AG04450 (cell line): ENCODE results near the gene POLH. TPM values are rescaled to one million over a fixed set of nuclear protein-coding genes. Genes with fewer than 3 reads are reported as not detected.

Experiments
- CTCF ChIA-PET: fragments of 300-600, 350-600 bp; formaldehyde crosslinking; extraction: SDS; loops from one replicate; lab custom pipeline; 2022; ENCODE audit warnings: antibody characterized with exemption, inconsistent platforms; lab: Charles Lee
- POLR2A ChIA-PET: fragments of 350-600 bp; formaldehyde crosslinking; extraction: SDS; loops from one replicate; lab custom pipeline; 2021; ENCODE audit warnings: antibody characterized with exemption, inconsistent platforms; lab: Yijun Ruan, JAX
- DNase-seq: peaks from one replicate; pipeline ENCODE4 v3.0.0-alpha.2; 2011; ENCODE audit warnings: low read depth, low spot score
- H3K27ac ChIP-seq: one replicate; pipeline ENCODE4 v1.5.1; 2012; ENCODE audit warnings: low read depth, low read length, control low read depth
- H3K27me3 ChIP-seq: one replicate; pipeline ENCODE4 v1.6.0; 2012; ENCODE audit warnings: low read length; ENCODE audit not compliant: control insufficient read depth, insufficient read depth
- H3K4me3 ChIP-seq: 2 replicates; pipeline ENCODE4 v1.5.1; 2011; ENCODE audit warnings: mild to moderate bottlenecking, low read depth, low read length, control low read depth
- H3K9me3 ChIP-seq: 2 replicates; pipeline ENCODE4 v1.5.1; 2012; ENCODE audit warnings: low read length; ENCODE audit not compliant: control insufficient read depth, insufficient read depth
- CTCF ChIP-seq: IDR thresholded peaks from 2 replicates; pipeline ENCODE4 v1.5.1; 2011; ENCODE audit warnings: low read depth, low read length, control low read depth, inconsistent platforms
- polyA plus RNA-seq: library from polyadenylated mRNA; depleted of rRNA; stranded (reverse); fragments of >200 nt; gene quantifications from 2 replicates; pipeline ENCODE4 v1.2.3, GENCODE V29; 2011

POLH gene
- polyA plus RNA-seq, 1 experiment = 26.6 TPM

DNA sequence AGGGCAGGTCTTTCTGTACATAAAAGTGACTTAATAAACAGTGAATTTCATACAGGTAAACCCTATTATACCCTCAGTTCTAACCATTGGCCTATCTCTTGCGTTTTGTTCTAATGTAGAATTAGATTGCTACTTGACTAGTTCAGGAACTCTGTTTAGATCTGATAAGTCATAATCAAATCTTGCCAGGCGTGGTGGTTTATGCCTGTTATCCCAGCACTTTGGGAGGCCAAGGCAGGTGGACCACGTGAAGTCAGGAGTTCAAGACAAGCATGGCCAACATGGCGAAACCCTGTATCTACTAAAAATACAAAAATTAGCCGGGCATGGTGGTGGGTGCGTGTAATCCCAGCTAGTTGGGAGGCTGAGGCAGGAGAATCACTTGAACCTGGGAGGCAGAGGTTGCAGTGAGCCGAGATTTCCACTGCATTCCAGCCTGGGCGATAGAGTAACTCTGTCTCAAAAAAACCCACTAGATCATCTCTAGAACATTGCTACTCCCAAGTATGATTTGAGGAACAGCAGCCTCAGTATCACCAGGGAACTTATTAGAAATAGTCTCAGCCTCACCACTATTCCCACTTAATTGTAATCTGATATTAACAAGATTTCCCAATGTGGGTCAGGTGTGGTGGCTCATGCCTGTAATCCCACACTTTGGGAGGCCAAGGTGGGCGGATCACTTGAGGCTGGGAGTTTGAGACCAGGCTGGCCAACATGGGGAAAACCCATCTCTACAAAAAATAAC lies 40.9 kb downstream of the POLH start:
- TF ChIP-seq CTCF = no peak
- Histone ChIP-seq H3K9me3 (no peaks in the 10 kb centered on the region), H3K27ac (no peak overlapping the region), H3K27me3 (no peaks in the 10 kb centered on the region), H3K4me3 (no peak overlapping the region)
- ChIA-PET POLR2A (interaction anchor here (0.7 kb wide), 2 partner anchors 88 to 151 kb away, joined by 3 read pairs; no protein-coding TSS in a partner anchor), CTCF (interaction anchor here (2.5 kb wide), 1 partner anchor 8 kb away, joined by 11 read pairs; no protein-coding TSS in a partner anchor)
- DNase-seq = no peak

DNA sequence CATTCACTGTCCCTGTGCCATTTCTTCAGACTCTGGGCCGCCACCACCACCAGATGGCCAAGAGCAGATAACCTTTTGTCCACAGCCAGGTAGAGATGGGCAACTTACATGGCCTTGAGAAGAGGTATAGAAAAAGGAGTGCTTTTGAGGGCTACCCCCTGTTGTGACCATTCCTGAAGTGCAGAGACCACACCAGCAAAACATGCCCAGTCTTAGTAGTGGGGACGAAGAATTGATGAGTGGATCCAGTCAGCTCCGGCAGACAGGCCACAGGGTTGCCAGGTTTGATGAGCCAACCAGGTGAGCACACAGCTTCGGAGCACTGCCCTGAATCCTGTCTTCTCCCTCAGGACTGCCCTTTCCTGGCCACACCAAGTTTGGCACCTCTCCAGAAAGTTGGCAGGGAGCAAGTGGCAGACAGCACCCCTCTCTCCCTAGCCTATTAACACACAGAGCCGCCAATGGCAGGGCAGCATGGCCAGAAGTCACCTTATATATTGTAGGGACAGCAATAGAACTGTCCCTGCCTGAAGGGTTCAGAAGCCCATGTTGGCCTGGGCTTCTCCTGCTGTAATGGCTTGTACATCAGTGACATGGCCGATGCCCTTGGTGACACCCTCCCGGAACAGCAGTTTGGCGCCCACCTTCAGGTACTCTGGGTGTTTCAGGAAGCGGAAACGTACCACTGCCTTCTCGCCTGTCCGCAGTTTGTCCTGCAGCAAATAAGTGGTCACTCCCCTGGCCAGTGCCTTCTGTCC lies 45.3 kb downstream of the POLH start:
- ChIA-PET CTCF (no interaction called here), POLR2A (no interaction called here)
- no peaks in the 10 kb centered on the region for H3K27me3 ChIP-seq
- no peak overlapping the region for H3K4me3 ChIP-seq
- H3K9me3 ChIP-seq = no peaks in the 10 kb centered on the region
- no peak for TF ChIP-seq CTCF
- H3K27ac ChIP-seq = no peak overlapping the region
- no peak for DNase-seq

DNA sequence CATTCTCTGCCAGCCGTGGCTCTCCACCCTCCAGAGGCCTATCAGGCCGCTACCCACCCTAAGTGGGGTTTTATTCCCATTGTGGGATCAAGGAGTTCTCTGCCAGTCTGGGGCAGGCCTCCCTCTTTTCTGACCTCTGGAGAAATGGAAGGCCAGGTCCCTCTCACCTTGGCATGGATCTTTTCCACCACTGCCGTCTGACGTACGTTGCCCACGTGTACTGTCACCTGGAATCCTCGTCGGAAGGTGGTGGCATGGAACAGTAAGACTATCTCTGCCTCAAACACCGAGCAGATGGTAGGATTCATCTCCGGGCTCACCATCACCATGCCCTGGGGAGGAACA lies 45.8 kb downstream of the POLH start:
- no peak for DNase-seq
- Histone ChIP-seq H3K4me3 (no peak overlapping the region), H3K9me3 (no peaks in the 10 kb centered on the region), H3K27ac (no peak overlapping the region), H3K27me3 (no peaks in the 10 kb centered on the region)
- CTCF ChIA-PET = no interaction called here
- TF ChIP-seq CTCF = no peak
- POLR2A ChIA-PET = no interaction called here

- no peak for DNase-seq
- Histone ChIP-seq H3K27me3 (no peaks in the 10 kb centered on the region), H3K4me3 (no peak overlapping the region), H3K27ac (no peak overlapping the region), H3K9me3 (no peaks in the 10 kb centered on the region)
- POLR2A ChIA-PET = no interaction called here
- TF ChIP-seq CTCF = no peak
- CTCF ChIA-PET = interaction anchor here (1.3 kb wide), 1 partner anchor 14 kb away, joined by 4 read pairs; no protein-coding TSS in a partner anchor
Measured at GRCh38 chr6:43622541-43622940, 46.6 kb downstream of the POLH start.
